Panc1 (cell line): ENCODE data around the gene PDZD4. TPM values are rescaled to one million over a fixed set of nuclear protein-coding genes. Genes with fewer than 3 reads are reported as not detected.

ENCODE experiments used
- ATAC-seq: fragments of 200-7000 bp; cut with Tn5 transposase; 2 replicates; pipeline ENCODE4 v1.9.1; 2020; ENCODE audit warnings: mild to moderate bottlenecking, moderate library complexity
- BruUV-seq: library from RNA; stranded (reverse); fragments of 400-500 nt; replicated peaks from 2 replicates; lab custom pipeline; 2021; lab: Mats Ljungman, UMichigan
- CTCF ChIA-PET: fragments of 300-600 bp; sonication (Branson Sonifier 250); formaldehyde crosslinking; loops from one replicate; lab custom pipeline; 2022; ENCODE audit warnings: antibody characterized with exemption; lab: Charles Lee
- POLR2A ChIA-PET: fragments of 300-600 bp; sonication (Branson Sonifier 250); formaldehyde crosslinking; loops from one replicate; lab custom pipeline; 2022; ENCODE audit warnings: antibody characterized with exemption; lab: Charles Lee
- DNase-seq: peaks from one replicate; pipeline ENCODE4 v3.0.0-alpha.2; 2010; ENCODE audit warnings: low read depth, low spot score
- H3K27ac ChIP-seq: 2 replicates; pipeline ENCODE4 v1.5.1; 2011; ENCODE audit warnings: mild to moderate bottlenecking, low read length, inconsistent platforms
- H3K27me3 ChIP-seq: fragments of 200-500 bp; sonication (Bioruptor generic); 2 replicates; pipeline ENCODE4 v1.6.0; 2014; ENCODE audit warnings: low read length, inconsistent platforms; ENCODE audit not compliant: control insufficient read depth, insufficient read depth
- H3K36me3 ChIP-seq: fragments of 200-500 bp; sonication (Bioruptor generic); 2 replicates; pipeline ENCODE4 v1.5.1; 2014; ENCODE audit warnings: inconsistent platforms, mild to moderate bottlenecking, low read length, moderate library complexity; ENCODE audit not compliant: control insufficient read depth, insufficient read depth
- H3K4me1 ChIP-seq: 2 replicates; pipeline ENCODE4 v1.5.1; 2011; ENCODE audit warnings: inconsistent platforms, mild to moderate bottlenecking, low read length, moderate library complexity; ENCODE audit not compliant: control insufficient read depth, insufficient read depth
- H3K4me3 ChIP-seq, 2 experiments: 2 replicates each; pipeline ENCODE4 v1.5.1; 2011 to 2012; ENCODE audit warnings: low read depth in 2 of 2, low read length in 2 of 2, mild to moderate bottlenecking in 2 of 2, inconsistent platforms in 1 of 2, moderate library complexity in 1 of 2
- H3K9me3 ChIP-seq: fragments of 200-500 bp; sonication (Bioruptor generic); 2 replicates; pipeline ENCODE4 v1.5.1; 2014; ENCODE audit warnings: low read depth, mild to moderate bottlenecking, inconsistent platforms, low read length, moderate library complexity; ENCODE audit not compliant: control insufficient read depth, insufficient read depth
- POLR2AphosphoS5 ChIP-seq: IDR thresholded peaks from 2 replicates; pipeline ENCODE4 v1.6.1; 2012; ENCODE audit warnings: mild to moderate bottlenecking, low read depth, low read length, moderate library complexity
- SIN3A ChIP-seq: IDR thresholded peaks from 2 replicates; pipeline ENCODE4 v1.6.1; 2012; ENCODE audit warnings: low read depth, mild to moderate bottlenecking, low read length, moderate library complexity, borderline replicate concordance; ENCODE audit not compliant: insufficient read depth
- TCF7L2 ChIP-seq: IDR thresholded peaks from 2 replicates; pipeline ENCODE4 v1.6.1; 2011; ENCODE audit warnings: mild to moderate bottlenecking, low read depth, low read length, inconsistent platforms
- in situ Hi-C: cut with HindIII; loops from 2 replicates; pipeline ENCODE4 v1.10.0; 2016; ENCODE audit warnings: low sequenced_read_pairs, low pct_unique_long_range_greater_than_20kb
- intact Hi-C: fragments of 100-400 bp; cut with micrococcal nuclease; formaldehyde crosslinking; loops from one replicate; pipeline ENCODE4 v1.10.0; 2022; ENCODE audit not compliant: unreplicated experiment
- total RNA-seq: library from RNA; stranded (reverse); gene quantifications from one replicate; pipeline ENCODE4 v1.2.1, GENCODE V29; 2021; ENCODE audit not compliant: unreplicated experiment
- TF ChIP-seq, protein P1 (sequence below), 2 experiments: IDR thresholded peaks; 2 replicates each; pipeline ENCODE4 v1.6.1; 2011 to 2012; ENCODE audit warnings: low read depth in 2 of 2, control low read depth in 1 of 2, low read length in 1 of 2, mild to moderate bottlenecking in 1 of 2, moderate library complexity in 1 of 2; ENCODE audit not compliant: insufficient read depth in 1 of 2
- TF ChIP-seq, protein P2 (sequence below): fragments of 450-650 bp; IDR thresholded peaks from 2 replicates; pipeline ENCODE4 v1.5.1; 2017; ENCODE audit warnings: mild to moderate bottlenecking

Gene PDZD4
- total RNA-seq, 1 experiment from 2014 or later, result 37.2 TPM

DNA sequence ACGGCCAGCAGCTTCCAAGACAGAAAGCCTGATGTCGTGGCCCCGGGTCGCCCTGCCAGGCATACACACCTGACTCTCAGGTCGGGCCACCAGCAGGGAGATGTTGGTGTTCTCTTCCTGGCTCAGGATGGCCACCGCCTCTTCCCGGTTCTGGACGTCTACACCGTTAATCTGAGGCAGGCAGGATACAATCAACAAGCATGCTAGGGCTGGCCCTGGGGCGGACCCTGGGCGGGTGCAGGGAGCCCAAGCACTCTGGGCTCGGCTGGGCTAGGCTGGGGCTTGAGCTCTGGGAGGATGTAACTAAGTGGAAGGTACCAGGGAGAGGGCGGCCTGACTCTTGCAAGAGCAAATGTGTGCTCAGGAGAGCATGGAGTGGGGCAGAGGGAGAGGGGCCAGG, 24.9 kb downstream of the PDZD4 start:
- Histone ChIP-seq H3K4me3 (no peak overlapping the region), H3K9me3 (no peaks in the 10 kb centered on the region), H3K36me3 (no peaks in the 10 kb centered on the region), H3K27me3 (no peaks in the 10 kb centered on the region), H3K27ac (no peak overlapping the region), H3K4me1 (no peaks in the 10 kb centered on the region)
- in situ Hi-C loops (no loop called here), intact Hi-C loops (loop anchor here (10.0 kb wide), 1 partner anchor 79 kb away; the partner anchor contains the start of gene L1CAM)
- DNase-seq (no peak), ATAC-seq (no peak)
- BruUV-seq, result no TSS peak
- POLR2A ChIA-PET, result no interaction called here
- TF ChIP-seq POLR2AphosphoS5 (no peak), TCF7L2 (no peak), SIN3A (no peak)
- TF ChIP-seq, protein P1, sequence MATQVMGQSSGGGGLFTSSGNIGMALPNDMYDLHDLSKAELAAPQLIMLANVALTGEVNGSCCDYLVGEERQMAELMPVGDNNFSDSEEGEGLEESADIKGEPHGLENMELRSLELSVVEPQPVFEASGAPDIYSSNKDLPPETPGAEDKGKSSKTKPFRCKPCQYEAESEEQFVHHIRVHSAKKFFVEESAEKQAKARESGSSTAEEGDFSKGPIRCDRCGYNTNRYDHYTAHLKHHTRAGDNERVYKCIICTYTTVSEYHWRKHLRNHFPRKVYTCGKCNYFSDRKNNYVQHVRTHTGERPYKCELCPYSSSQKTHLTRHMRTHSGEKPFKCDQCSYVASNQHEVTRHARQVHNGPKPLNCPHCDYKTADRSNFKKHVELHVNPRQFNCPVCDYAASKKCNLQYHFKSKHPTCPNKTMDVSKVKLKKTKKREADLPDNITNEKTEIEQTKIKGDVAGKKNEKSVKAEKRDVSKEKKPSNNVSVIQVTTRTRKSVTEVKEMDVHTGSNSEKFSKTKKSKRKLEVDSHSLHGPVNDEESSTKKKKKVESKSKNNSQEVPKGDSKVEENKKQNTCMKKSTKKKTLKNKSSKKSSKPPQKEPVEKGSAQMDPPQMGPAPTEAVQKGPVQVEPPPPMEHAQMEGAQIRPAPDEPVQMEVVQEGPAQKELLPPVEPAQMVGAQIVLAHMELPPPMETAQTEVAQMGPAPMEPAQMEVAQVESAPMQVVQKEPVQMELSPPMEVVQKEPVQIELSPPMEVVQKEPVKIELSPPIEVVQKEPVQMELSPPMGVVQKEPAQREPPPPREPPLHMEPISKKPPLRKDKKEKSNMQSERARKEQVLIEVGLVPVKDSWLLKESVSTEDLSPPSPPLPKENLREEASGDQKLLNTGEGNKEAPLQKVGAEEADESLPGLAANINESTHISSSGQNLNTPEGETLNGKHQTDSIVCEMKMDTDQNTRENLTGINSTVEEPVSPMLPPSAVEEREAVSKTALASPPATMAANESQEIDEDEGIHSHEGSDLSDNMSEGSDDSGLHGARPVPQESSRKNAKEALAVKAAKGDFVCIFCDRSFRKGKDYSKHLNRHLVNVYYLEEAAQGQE (IDR thresholded peaks at IDR 0.05; ENCODE audit: insufficient read depth in 1 of 2, low read depth in 2 of 2, low read length in 1 of 2), result no peak
- TF ChIP-seq, protein P2, sequence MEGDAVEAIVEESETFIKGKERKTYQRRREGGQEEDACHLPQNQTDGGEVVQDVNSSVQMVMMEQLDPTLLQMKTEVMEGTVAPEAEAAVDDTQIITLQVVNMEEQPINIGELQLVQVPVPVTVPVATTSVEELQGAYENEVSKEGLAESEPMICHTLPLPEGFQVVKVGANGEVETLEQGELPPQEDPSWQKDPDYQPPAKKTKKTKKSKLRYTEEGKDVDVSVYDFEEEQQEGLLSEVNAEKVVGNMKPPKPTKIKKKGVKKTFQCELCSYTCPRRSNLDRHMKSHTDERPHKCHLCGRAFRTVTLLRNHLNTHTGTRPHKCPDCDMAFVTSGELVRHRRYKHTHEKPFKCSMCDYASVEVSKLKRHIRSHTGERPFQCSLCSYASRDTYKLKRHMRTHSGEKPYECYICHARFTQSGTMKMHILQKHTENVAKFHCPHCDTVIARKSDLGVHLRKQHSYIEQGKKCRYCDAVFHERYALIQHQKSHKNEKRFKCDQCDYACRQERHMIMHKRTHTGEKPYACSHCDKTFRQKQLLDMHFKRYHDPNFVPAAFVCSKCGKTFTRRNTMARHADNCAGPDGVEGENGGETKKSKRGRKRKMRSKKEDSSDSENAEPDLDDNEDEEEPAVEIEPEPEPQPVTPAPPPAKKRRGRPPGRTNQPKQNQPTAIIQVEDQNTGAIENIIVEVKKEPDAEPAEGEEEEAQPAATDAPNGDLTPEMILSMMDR, result no peak
- CTCF ChIA-PET, result interaction anchor here (0.6 kb wide), 2 partner anchors 79 to 105 kb away, joined by 3 to 4 read pairs; no protein-coding TSS in a partner anchor

DNA sequence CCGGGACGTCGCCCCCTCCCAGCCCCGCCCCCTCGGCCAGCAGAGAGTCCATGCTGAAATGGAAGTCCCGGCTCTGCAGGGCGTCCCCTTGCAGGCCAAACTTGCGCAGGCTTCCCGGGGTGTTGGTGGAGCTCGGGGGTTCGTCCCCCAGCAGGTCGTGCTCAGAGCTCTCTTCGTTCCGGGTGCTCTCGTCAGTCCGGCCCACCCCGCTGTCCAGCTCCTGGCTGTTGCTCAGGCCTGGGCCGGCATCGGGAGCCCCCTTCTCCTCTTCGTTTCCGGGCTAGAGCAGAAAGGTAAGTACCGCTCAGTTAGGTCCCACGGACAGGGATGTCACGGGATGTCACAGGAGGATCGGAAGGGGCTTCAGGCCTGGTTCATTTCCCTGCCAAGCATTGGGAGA, 25.7 kb downstream of the PDZD4 start:
- ChIA-PET CTCF (interaction anchor here (0.6 kb wide), 2 partner anchors 22 to 23 kb away, joined by 3 read pairs; no protein-coding TSS in a partner anchor), POLR2A (no interaction called here)
- H3K9me3 ChIP-seq, result no peaks in the 10 kb centered on the region
- no peak overlapping the region for H3K27ac ChIP-seq
- H3K27me3 ChIP-seq, result no peaks in the 10 kb centered on the region
- no peak overlapping the region for H3K4me3 ChIP-seq
- no peak for DNase-seq
- no peaks in the 10 kb centered on the region for H3K36me3 ChIP-seq
- no TSS peak for BruUV-seq
- TF ChIP-seq, protein P1 (IDR thresholded peaks at IDR 0.05; ENCODE audit: insufficient read depth in 1 of 2, low read depth in 2 of 2, low read length in 1 of 2), result no peak
- TF ChIP-seq, protein P2, result no peak
- TF ChIP-seq POLR2AphosphoS5, result no peak
- TF ChIP-seq TCF7L2, result no peak
- TF ChIP-seq SIN3A, result no peak
- H3K4me1 ChIP-seq, result no peaks in the 10 kb centered on the region
- in situ Hi-C loops (no loop called here), intact Hi-C loops (loop anchor here (10.0 kb wide), 1 partner anchor 80 kb away; the partner anchor contains the start of gene L1CAM)
- no peak for ATAC-seq
